Stimulated activated naive CD4-positive, alpha-beta T cell (primary cell): Measurements from ENCODE around the gene SNX6.
"Not testable (repeated sequence)": the region's sequence is repeated elsewhere in the genome, so short reads cannot be mapped to it uniquely, and the experiment has no call there.

Experiments used
- DNase-seq, 6 experiments: peaks; one replicate each; lab custom pipeline; 2025; lab: John Stamatoyannopoulos, UW

Gene SNX6

GRCh38 chr14:34521071-34521470, 108.9 kb downstream of the SNX6 start:
- DNase-seq: not testable (repeated sequence)

- DNase-seq: not testable (repeated sequence)
Observed at GRCh38 chr14:34520304-34520970, 109.5 kb downstream of the SNX6 start.
